ENCODE data around the gene FXYD3.

DNA sequence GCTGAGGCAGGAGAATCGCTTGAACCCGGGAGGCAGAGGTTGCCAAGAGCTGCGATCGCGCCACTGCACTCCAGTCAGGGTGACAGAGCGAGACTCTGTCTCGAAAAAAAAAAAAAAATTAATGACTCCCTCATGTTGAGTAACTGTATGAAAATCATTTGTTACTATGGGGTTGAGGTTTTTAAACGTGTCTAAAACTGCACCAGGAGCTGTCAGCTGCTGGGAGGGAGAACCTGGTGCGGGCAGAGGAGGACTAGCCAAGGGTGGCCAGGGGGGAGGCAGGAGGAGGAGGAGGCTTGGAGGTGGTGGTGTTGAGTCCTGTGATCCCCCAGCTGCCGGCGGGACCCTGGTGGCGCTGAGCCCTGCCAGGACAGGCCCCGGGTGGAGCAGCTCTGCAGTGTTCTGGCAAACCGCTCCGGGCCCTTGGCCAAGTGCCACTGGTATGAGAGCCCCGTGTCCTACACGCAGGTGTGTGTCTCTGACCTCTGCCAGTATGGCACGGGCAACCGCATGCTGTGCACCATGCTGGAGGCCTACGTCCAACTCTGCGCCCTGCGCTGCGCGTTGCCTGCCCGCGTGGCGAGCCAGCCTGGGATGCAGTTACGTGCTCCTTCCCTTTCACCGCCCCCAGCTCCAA, 17.1 kb upstream of the FXYD3 start:
- TF ChIP-seq, protein P1, sequence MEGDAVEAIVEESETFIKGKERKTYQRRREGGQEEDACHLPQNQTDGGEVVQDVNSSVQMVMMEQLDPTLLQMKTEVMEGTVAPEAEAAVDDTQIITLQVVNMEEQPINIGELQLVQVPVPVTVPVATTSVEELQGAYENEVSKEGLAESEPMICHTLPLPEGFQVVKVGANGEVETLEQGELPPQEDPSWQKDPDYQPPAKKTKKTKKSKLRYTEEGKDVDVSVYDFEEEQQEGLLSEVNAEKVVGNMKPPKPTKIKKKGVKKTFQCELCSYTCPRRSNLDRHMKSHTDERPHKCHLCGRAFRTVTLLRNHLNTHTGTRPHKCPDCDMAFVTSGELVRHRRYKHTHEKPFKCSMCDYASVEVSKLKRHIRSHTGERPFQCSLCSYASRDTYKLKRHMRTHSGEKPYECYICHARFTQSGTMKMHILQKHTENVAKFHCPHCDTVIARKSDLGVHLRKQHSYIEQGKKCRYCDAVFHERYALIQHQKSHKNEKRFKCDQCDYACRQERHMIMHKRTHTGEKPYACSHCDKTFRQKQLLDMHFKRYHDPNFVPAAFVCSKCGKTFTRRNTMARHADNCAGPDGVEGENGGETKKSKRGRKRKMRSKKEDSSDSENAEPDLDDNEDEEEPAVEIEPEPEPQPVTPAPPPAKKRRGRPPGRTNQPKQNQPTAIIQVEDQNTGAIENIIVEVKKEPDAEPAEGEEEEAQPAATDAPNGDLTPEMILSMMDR (IDR thresholded peaks at IDR 0.05): no peak
- no peak for TF ChIP-seq MXI1 (IDR thresholded peaks at IDR 0.05; ENCODE audit: low read depth, low read length)
- no peak for TF ChIP-seq SIN3A (IDR thresholded peaks at IDR 0.05; ENCODE audit: borderline replicate concordance, low read depth, low read length)

Measured in SK-N-SH (cell line).